PC-9 (cell line): Measurements from ENCODE around the gene DHX30. TPM values are rescaled to one million over a fixed set of nuclear protein-coding genes. Genes with fewer than 3 reads are reported as not detected.

Experiments
- BruUV-seq: library from RNA; stranded (reverse); fragments of 400-500 nt; replicated peaks from 2 replicates; lab custom pipeline; 2021; lab: Mats Ljungman, UMichigan
- CTCF ChIA-PET: fragments of 300-600 bp; sonication (Branson Sonifier 250); formaldehyde crosslinking; loops from one replicate; lab custom pipeline; 2022; ENCODE audit warnings: antibody characterized with exemption; lab: Charles Lee
- POLR2A ChIA-PET: fragments of 300-600 bp; sonication (Branson Sonifier 250); formaldehyde crosslinking; loops from one replicate; lab custom pipeline; 2022; ENCODE audit warnings: antibody characterized with exemption; ENCODE audit not compliant: unreplicated experiment; lab: Charles Lee
- DNase-seq, 2 experiments: peaks; one replicate each; pipeline versions ENCODE4 v3.0.0 to v3.0.0-alpha.2; 2015 to 2022; ENCODE audit warnings: mixed read lengths in 1 of 2
- H2AFZ ChIP-seq: fragments of 200-600 bp; sonication (generic); 2 replicates; pipeline ENCODE4 v1.8.1; 2017; ENCODE audit warnings: antibody characterized with exemption
- H3F3A ChIP-seq: fragments of 200-600 bp; sonication (generic); 2 replicates; pipeline ENCODE4 v1.8.1; 2017; ENCODE audit warnings: antibody characterized with exemption, mild to moderate bottlenecking, low read depth; ENCODE audit not compliant: insufficient read depth
- H3K27ac ChIP-seq: fragments of 200-600 bp; sonication (generic); 2 replicates; pipeline ENCODE4 v1.6.1; 2016; ENCODE audit warnings: mixed run types
- H3K27me3 ChIP-seq: fragments of 200-600 bp; sonication (generic); 2 replicates; pipeline ENCODE4 v1.6.1; 2016; ENCODE audit warnings: low read depth, mixed run types; ENCODE audit not compliant: insufficient read depth
- H3K36me3 ChIP-seq: fragments of 200-600 bp; sonication (generic); 2 replicates; pipeline ENCODE4 v1.6.1; 2016; ENCODE audit warnings: low read depth, mixed run types
- H3K4me1 ChIP-seq: fragments of 200-600 bp; sonication (generic); replicated peaks from 2 replicates; pipeline ENCODE4 v1.6.1; 2016; ENCODE audit warnings: mixed run types; ENCODE audit not compliant: insufficient read depth
- H3K4me2 ChIP-seq: fragments of 200-600 bp; sonication (generic); 2 replicates; pipeline ENCODE4 v1.6.1; 2017; ENCODE audit warnings: mixed run types
- H3K4me3 ChIP-seq: fragments of 200-600 bp; sonication (generic); 2 replicates; pipeline ENCODE4 v1.6.1; 2016; ENCODE audit warnings: mixed run types
- H3K79me2 ChIP-seq: fragments of 200-600 bp; sonication (generic); 2 replicates; pipeline ENCODE4 v1.6.1; 2017; ENCODE audit warnings: low read depth, mixed run types
- H3K9me2 ChIP-seq: fragments of 200-600 bp; sonication (generic); 2 replicates; pipeline ENCODE4 v1.8.1; 2017; ENCODE audit warnings: mild to moderate bottlenecking; ENCODE audit not compliant: insufficient read depth
- H3K9me3 ChIP-seq: fragments of 200-600 bp; sonication (generic); 2 replicates; pipeline ENCODE4 v1.8.1; 2016; ENCODE audit warnings: low read depth; ENCODE audit not compliant: insufficient read depth
- H4K20me1 ChIP-seq: fragments of 200-600 bp; sonication (generic); 2 replicates; pipeline ENCODE4 v1.8.1; 2017; ENCODE audit not compliant: insufficient read depth
- CTCF ChIP-seq: fragments of 200-600 bp; sonication (generic); conservative IDR thresholded peaks from 2 replicates; pipeline ENCODE4 v1.6.1; 2017; ENCODE audit warnings: mixed run types, antibody characterized with exemption, mild to moderate bottlenecking, moderate library complexity
- EZH2 ChIP-seq: fragments of 200-600 bp; sonication (generic); IDR thresholded peaks from 2 replicates; pipeline ENCODE4 v1.8.0; 2017; ENCODE audit warnings: antibody characterized with exemption, low read depth
- intact Hi-C: fragments of 100-400 bp; cut with micrococcal nuclease; formaldehyde crosslinking; loops from one replicate; pipeline ENCODE4 v1.10.0; 2022; ENCODE audit not compliant: unreplicated experiment
- total RNA-seq: library from RNA; stranded (reverse); gene quantifications from 2 replicates; pipeline ENCODE4 v1.2.3, GENCODE V29; 2021

Gene DHX30
- total RNA-seq, 1 experiment from 2014 or later = 60.2 TPM

- intact Hi-C loops = no loop called here
- TF ChIP-seq CTCF = no peak
- TF ChIP-seq EZH2 = no peak
- H3K36me3 ChIP-seq = no peaks in the 10 kb centered on the region; the same call in 1 of the 2 replicates
- ChIA-PET POLR2A (no interaction called here), CTCF (no interaction called here)
- H3K4me2 ChIP-seq = no peak overlapping the region
- no peaks in the 10 kb centered on the region; the same call in 1 of the 2 replicates for H3F3A ChIP-seq
- no peaks in the 10 kb centered on the region for H3K9me2 ChIP-seq
- BruUV-seq = no TSS peak
- no peaks in the 10 kb centered on the region for H3K4me1 ChIP-seq
- no peaks in the 10 kb centered on the region for H3K27me3 ChIP-seq
- no peaks in the 10 kb centered on the region for H3K9me3 ChIP-seq
- H3K27ac ChIP-seq = no peak overlapping the region
- no peaks in the 10 kb centered on the region for H4K20me1 ChIP-seq
- H3K4me3 ChIP-seq = no peak overlapping the region
- no peaks in the 10 kb centered on the region for H3K79me2 ChIP-seq
- no peak for DNase-seq
- H2AFZ ChIP-seq = no peak overlapping the region
Measured at GRCh38 chr3:47870702-47871260, 67.8 kb downstream of the DHX30 start.

GRCh38 chr3:47871389-47871788 is 68.5 kb downstream of the DHX30 start:
- ChIA-PET CTCF (no interaction called here), POLR2A (no interaction called here)
- Histone ChIP-seq H3K27ac (no peak overlapping the region), H3K9me2 (no peaks in the 10 kb centered on the region), H4K20me1 (no peaks in the 10 kb centered on the region), H3K79me2 (no peaks in the 10 kb centered on the region), H3F3A (no peaks in the 10 kb centered on the region; the same call in 1 of the 2 replicates), H3K4me2 (no peak overlapping the region), H3K4me1 (no peaks in the 10 kb centered on the region), H3K27me3 (no peaks in the 10 kb centered on the region), H2AFZ (no peak overlapping the region), H3K36me3 (no peaks in the 10 kb centered on the region; the same call in 1 of the 2 replicates), H3K4me3 (no peak overlapping the region), H3K9me3 (no peaks in the 10 kb centered on the region)
- no peak for TF ChIP-seq CTCF
- no peak for TF ChIP-seq EZH2
- no TSS peak for BruUV-seq
- DNase-seq = no peak
- intact Hi-C loops = no loop called here

- no peaks in the 10 kb centered on the region; the same call in 1 of the 2 replicates for H3F3A ChIP-seq
- no peaks in the 10 kb centered on the region for H3K9me3 ChIP-seq
- intact Hi-C loops = no loop called here
- no peaks in the 10 kb centered on the region; the same call in 1 of the 2 replicates for H3K36me3 ChIP-seq
- no TSS peak for BruUV-seq
- H4K20me1 ChIP-seq = no peaks in the 10 kb centered on the region
- H2AFZ ChIP-seq = no peak overlapping the region
- no peak overlapping the region for H3K4me2 ChIP-seq
- H3K4me1 ChIP-seq = no peaks in the 10 kb centered on the region
- no peaks in the 10 kb centered on the region for H3K27me3 ChIP-seq
- H3K79me2 ChIP-seq = no peaks in the 10 kb centered on the region
- ChIA-PET CTCF (no interaction called here), POLR2A (no interaction called here)
- no peak for DNase-seq
- no peaks in the 10 kb centered on the region for H3K9me2 ChIP-seq
- no peak overlapping the region for H3K27ac ChIP-seq
- TF ChIP-seq CTCF (no peak), EZH2 (no peak)
- no peak overlapping the region for H3K4me3 ChIP-seq
Measured at GRCh38 chr3:47872916-47873315, 70.0 kb downstream of the DHX30 start.
